K562 (cell line): ENCODE data around the gene APOM.

Source experiments
- BRCA1 ChIP-seq, 2 experiments: fragments of 450-650 bp in 1 of 2; sonication (generic) in 1 of 2; formaldehyde crosslinking in 1 of 2; IDR thresholded peaks; 2 replicates each; pipeline versions ENCODE4 v1.5.0 to v1.6.1; 2017 to 2020; ENCODE audit warnings: mild to moderate bottlenecking in 1 of 2, missing genetic modification reagents in 1 of 2
- ELF1 ChIP-seq: fragments of 200-800 bp; sonication (Bioruptor generic); IDR thresholded peaks from 2 replicates; pipeline ENCODE4 v1.6.1; 2016; ENCODE audit warnings: missing genetic modification characterization, missing compliant biosample characterization
- EZH2 ChIP-seq: IDR thresholded peaks from 2 replicates; pipeline ENCODE4 v1.6.1; 2012; ENCODE audit warnings: low read depth, mild to moderate bottlenecking, inconsistent platforms, low read length, borderline replicate concordance
- NFRKB ChIP-seq: fragments of 450-650 bp; IDR thresholded peaks from 2 replicates; pipeline ENCODE4 v1.6.1; 2016; ENCODE audit warnings: low read depth
- SMC3 ChIP-seq: conservative IDR thresholded peaks from 2 replicates; pipeline ENCODE4 v1.6.1; 2011; ENCODE audit warnings: low read depth, low read length, improper control_type of control experiment; ENCODE audit not compliant: insufficient read depth
- SNRNP70 ChIP-seq: fragments of 200-400 bp; formaldehyde crosslinking; optimal IDR thresholded peaks from 2 replicates; pipeline ENCODE3; 2017; ENCODE audit warnings: low read depth, low read length
- TF ChIP-seq, protein P1 (sequence below): fragments of 250-450 bp; sonication (Bioruptor Pico); IDR thresholded peaks from 2 replicates; pipeline ENCODE4 v1.5.0; 2020; ENCODE audit warnings: mild to moderate bottlenecking, borderline replicate concordance
- TF ChIP-seq, protein P2 (sequence below), 3 experiments: IDR thresholded peaks in 2 of 3; conservative IDR thresholded peaks in 1 of 3; 2 replicates each; pipeline ENCODE4 v1.5.1; 2011 to 2012; ENCODE audit warnings: low read length in 3 of 3, mild to moderate bottlenecking in 3 of 3, control low read depth in 2 of 3, improper control_type of control experiment in 1 of 3, inconsistent platforms in 1 of 3, low read depth in 1 of 3, mixed read lengths in 1 of 3, moderate library complexity in 1 of 3; ENCODE audit not compliant: insufficient read depth in 2 of 3
- TF ChIP-seq, protein P3 (sequence below): sonication (generic); formaldehyde crosslinking; IDR thresholded peaks from 2 replicates; pipeline ENCODE4 v1.9.0; 2022; ENCODE audit warnings: mild to moderate bottlenecking, missing genetic modification reagents

DNA sequence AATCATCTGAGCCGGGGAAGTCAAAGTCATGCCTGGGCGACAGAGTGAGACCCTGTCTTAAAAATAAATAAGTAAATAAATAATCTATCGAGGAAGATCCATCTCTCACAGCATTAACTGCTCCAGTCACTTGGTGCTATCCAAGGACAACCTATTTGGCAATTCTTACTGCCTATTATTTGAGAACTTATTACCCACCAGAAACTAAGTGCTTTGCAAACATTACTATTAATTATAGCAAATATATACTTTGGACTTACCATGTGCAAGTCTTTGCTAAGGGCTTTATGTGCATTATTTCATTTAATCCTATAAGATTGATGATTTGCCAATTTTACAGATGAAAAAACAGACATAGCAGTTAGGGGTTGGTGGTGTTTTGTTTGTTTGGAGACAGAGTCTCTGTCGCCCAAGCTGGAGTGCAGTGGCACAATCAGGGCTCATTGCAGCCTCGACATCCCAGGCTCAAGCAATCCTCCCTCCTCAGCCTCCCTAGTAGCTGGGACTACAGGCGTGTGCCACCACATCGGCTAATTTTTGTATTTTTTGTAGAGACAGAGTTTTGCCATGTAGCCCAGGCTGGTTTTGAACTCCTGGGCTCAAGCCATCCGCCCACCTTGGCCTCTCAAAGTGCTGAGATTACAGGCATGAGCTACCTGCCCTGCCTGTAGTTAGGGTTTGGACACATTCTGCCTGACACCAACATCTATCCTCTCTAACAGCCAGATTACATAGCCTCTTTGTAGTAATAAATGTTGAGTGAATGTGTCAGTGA, 933 bp upstream of the APOM start:
- TF ChIP-seq, protein P1, sequence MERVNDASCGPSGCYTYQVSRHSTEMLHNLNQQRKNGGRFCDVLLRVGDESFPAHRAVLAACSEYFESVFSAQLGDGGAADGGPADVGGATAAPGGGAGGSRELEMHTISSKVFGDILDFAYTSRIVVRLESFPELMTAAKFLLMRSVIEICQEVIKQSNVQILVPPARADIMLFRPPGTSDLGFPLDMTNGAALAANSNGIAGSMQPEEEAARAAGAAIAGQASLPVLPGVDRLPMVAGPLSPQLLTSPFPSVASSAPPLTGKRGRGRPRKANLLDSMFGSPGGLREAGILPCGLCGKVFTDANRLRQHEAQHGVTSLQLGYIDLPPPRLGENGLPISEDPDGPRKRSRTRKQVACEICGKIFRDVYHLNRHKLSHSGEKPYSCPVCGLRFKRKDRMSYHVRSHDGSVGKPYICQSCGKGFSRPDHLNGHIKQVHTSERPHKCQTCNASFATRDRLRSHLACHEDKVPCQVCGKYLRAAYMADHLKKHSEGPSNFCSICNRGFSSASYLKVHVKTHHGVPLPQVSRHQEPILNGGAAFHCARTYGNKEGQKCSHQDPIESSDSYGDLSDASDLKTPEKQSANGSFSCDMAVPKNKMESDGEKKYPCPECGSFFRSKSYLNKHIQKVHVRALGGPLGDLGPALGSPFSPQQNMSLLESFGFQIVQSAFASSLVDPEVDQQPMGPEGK, result no peak
- TF ChIP-seq, protein P2, sequence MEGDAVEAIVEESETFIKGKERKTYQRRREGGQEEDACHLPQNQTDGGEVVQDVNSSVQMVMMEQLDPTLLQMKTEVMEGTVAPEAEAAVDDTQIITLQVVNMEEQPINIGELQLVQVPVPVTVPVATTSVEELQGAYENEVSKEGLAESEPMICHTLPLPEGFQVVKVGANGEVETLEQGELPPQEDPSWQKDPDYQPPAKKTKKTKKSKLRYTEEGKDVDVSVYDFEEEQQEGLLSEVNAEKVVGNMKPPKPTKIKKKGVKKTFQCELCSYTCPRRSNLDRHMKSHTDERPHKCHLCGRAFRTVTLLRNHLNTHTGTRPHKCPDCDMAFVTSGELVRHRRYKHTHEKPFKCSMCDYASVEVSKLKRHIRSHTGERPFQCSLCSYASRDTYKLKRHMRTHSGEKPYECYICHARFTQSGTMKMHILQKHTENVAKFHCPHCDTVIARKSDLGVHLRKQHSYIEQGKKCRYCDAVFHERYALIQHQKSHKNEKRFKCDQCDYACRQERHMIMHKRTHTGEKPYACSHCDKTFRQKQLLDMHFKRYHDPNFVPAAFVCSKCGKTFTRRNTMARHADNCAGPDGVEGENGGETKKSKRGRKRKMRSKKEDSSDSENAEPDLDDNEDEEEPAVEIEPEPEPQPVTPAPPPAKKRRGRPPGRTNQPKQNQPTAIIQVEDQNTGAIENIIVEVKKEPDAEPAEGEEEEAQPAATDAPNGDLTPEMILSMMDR (IDR thresholded peaks at IDR 0.05 in 2 of 3, conservative IDR thresholded peaks at IDR 0.05 in 1 of 3; ENCODE audit: insufficient read depth in 2 of 3, low read depth in 1 of 3, low read length in 3 of 3), result no peak
- TF ChIP-seq, protein P3, sequence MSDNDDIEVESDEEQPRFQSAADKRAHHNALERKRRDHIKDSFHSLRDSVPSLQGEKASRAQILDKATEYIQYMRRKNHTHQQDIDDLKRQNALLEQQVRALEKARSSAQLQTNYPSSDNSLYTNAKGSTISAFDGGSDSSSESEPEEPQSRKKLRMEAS, result no peak
- TF ChIP-seq ELF1 (tag) (no peak), BRCA1 (IDR thresholded peaks at IDR 0.05) (no peak), BRCA1 (CRISPR knock-in tag; IDR thresholded peaks at IDR 0.05) (no peak), NFRKB (no peak), SMC3 (no peak), EZH2 (no peak), SNRNP70 (no peak)
